ENCODE measurements around the gene SMIM32.
A peak's percentile ranks its signal among the peaks of the same experiment; 100 is the strongest.

Gene SMIM32

DNA sequence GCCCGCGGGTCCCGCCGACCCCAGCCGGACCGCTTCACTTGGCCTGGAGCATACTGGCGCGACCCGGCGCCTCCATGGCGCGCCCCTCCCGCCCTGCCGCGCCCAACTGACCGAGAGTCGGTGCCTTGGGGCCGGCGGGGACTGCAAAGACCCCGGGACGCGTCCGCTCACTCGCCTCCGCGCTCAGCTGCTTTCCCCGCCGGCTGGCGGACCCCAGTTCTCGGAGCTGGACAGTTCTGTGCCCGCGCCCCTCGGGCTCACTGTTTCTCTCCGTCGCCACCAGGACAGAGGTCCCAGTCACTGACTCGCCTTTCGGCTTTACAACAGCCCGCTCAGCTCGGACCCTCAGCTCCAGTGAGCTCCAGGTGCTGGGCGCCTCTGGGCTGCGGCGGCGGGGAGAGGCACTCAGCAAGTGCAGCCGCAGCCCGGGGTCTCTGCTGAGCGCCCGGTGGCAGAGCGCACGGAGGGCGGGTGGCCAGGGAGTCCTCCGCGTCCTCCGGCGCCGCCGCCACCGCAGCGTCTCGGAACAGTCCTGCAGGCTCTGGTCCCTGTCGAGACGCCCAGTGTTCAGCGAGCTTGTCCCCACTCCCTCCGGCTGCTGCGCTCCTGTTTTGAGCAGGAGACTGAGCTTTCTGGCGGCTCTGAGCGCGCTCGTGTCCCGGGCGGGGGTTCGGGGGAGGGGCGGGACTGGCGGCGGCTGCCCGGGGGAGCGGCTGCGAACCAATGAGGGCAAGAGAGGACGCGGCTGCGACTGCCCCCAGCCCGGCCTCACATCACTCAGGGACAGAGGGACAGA is at the start of gene SMIM32:
Gene SMIM32, minus strand, starts transcription at position 637 of the 796 bp plus-strand sequence. CDS start 638 bp downstream, outside the sequence.
- DNase-seq (ENCODE audit: low read depth): no peak

DNA sequence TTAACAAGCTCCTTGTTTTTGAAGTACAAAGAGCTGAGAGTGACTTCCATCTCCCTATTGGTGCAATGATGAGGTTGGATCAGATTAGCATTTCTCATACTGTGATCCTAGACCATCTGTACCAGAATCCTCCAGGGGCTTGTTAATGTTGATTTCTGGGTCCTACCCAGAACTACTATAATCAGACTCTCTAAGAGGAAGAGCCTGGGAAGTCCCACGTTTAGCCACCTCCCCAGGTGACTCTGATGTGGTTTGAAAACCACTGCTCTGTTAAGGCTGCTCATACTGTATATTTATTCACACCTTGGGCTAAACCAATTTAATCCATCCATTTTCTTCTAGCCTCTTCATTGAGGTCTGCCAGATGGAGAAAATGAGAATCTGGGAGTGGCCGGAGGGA is 49.6 kb upstream of the SMIM32 start:
- no peak for DNase-seq (ENCODE audit: low read depth)

DNA sequence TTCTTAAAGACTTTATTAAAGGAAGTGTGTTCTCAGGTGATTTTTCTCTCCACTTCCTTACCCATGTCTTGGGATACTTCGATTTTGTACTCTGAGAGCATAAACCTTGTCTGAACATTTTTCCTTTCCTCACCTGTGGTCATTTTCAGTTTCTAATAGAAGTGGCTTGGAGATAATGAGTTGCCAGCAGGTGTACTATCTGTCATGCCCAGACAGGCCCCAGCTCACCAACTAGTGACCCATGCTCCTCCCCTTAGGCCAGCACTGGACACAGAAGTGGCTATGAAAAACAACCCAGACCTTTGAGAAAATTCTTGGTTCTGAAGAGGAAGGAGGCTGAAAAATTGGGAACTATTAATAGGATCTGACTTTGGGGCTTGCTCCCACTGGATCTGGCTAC is 49.2 kb upstream of the SMIM32 start:
- no peak for DNase-seq (ENCODE audit: low read depth)

DNA sequence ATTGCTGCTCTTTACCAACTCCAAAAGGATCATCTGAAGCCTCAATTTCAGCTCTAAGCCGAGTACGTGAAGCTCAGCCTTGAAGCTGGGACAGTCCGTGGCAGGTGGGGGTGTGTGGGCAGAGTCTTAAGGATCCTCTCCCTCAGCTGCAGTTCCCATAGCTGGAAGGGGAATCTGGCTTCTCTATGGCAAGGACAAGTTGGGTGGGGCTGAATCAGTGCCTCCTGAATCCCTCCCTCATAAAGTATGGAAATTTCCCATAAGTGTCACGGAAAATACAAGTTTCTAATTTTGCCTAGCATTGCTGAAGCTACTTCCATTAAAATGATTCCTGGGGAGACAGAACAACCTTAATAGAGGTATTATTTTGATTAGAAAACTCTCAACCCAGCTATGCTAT is 47.9 kb upstream of the SMIM32 start:
- DNase-seq (ENCODE audit: low read depth): no peak

DNA sequence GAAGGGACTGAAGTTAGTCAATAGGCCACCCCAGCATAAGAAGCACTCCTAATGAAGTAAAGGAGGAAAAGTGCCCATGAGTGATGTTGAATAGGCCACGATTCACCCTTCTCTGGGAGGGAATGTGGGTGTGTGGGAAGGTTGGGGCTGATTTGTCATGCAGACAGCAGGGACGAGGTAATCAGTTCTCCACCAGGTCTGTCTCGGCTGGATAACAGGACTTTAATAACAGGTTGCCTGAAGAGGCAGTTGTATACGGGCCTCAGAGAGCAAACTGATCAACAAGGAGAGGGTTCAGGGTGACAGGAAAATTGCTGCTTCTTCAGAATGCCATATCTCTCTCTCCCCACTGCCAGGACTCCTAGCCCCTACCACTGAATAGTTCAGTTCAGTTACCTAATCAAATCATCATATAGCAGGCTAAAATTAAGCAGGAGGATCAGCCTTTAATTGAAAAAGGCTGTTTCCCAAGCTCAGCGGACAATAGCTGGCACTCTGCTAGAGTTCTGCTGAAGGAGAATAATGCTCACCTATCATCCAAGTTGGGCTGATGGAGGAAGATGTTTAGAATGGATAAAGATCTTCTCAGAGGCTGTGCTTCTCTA is 43.6 kb upstream of the SMIM32 start:
- DNase-seq (ENCODE audit: low read depth): no peak

DNA sequence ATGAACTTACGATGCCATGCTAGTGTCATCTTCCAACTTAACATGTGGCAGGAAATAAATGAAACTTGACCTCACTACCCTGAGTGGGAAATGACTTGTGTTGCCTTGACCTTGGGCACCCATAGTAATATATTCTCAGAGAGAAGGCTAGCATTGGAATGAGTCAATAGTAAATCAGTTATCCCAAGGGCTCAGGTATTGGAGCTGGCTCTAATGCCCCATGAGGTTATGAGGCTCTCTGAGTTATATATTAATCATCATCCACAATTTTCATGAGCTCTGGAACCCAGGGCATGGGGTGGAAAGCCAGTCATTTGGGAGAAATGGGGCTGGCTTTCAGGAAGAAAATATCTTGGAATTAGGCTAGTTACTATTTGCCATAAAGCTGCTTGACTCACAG is 42.4 kb upstream of the SMIM32 start:
- no peak for DNase-seq (ENCODE audit: low read depth)

DNA sequence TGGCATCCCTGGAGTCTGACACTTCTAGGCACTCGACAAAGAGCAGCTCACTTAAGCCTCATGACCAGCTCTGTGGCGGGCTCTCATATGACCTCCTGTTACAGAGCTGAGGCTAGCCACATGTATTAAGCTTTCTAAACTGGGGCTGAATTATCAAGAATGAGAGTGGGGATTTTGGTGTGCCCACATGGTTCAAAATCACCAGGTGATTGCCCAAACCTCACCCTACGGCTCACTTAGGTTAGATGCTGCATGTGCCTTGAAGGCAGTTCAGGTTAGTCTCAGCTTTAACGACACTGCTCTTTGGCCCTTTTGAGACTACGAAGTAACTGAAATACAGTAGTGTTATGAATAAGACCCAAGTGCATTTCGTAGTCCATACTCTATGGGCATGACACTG is 39.4 kb upstream of the SMIM32 start:
- no peak for DNase-seq (ENCODE audit: low read depth)

DNA sequence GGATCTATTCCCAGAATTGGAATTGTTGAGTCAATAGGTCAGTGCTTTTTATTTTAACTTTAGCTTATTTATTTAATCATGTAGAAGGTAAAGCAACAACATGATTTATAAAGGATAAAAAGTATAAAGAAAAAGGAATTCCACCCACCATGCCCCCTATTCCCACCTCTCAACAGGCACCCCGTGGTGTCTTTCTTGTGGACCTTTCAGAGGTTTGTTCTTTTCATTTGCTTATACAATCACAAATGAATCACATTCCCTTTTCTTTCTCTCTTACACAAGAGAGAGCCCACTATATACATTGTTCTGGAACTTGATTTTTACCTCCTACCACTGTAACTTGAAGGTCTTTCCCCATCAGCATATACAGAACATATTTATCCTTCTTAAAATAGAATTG is 37.2 kb upstream of the SMIM32 start:
- DNase-seq (ENCODE audit: low read depth): no peak

DNA sequence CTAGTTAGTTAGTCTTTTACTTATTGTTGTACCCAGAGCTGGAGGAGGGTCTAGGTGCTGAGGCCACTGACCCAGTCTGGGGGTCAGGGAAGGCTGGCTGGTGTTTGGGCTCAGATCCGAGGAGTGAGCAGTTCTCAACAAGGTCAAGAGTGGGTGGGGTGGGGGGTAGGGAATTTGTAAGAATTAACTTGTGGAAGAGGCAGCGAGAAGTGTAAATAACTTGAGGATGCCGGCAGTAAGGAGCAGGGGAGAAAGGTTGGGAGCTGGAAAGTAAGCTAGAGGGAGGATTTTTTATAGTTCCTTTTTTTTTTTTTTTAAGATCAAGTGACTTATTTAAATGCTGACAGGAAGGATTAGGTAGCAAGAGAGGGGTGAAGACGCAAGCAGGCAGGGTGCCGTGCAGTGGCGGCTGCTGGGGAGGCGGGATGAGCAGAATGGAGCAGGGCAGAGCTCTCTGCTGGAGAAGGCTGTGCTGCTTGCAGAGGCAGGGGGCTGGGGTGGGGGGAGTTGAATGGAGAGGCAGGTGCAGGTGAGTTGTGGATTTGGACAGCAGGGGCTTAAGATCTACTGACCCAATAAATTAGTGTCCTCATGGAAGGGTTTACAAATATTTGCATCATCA is 35.3 kb upstream of the SMIM32 start:
- DNase-seq (ENCODE audit: low read depth): no peak

DNA sequence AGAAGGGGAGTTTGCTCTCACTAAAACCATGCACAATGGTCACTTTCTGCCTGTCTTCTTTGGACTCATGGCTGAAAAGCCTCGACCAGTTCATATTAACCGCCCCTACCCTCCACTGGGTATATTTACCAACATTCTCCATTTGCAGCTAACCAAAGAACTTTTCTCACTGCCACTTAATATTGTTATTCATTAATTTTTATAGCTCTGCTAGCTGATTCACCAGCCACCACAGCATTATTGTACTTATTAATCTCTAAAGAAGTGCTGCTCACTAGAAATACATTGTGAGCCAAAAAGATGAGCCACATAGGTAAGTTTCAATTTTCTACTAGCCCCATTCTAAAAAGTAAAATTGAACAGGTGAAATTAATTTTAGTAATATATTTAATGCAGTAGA is 33.4 kb upstream of the SMIM32 start:
- no peak for DNase-seq (ENCODE audit: low read depth)

DNA sequence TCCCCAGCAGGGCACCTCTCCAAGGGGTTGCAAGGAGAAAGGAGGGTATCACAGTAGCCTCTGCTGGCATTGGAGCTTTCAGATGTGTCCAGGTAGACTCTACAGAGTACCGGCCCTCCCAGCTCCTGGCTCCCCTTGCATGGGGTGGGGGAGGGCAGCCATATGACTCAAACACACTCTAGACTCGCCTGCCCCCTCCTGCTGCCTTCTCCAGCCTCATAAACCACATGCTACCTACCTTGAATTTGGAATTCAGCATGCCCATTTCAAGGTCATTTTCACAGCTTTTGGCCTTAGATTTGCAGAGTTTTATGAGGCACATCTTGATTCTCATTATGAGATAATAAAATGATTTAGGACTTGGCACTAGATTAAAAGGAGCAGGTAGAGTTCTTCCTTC is 32.8 kb upstream of the SMIM32 start:
- no peak for DNase-seq (ENCODE audit: low read depth)

DNA sequence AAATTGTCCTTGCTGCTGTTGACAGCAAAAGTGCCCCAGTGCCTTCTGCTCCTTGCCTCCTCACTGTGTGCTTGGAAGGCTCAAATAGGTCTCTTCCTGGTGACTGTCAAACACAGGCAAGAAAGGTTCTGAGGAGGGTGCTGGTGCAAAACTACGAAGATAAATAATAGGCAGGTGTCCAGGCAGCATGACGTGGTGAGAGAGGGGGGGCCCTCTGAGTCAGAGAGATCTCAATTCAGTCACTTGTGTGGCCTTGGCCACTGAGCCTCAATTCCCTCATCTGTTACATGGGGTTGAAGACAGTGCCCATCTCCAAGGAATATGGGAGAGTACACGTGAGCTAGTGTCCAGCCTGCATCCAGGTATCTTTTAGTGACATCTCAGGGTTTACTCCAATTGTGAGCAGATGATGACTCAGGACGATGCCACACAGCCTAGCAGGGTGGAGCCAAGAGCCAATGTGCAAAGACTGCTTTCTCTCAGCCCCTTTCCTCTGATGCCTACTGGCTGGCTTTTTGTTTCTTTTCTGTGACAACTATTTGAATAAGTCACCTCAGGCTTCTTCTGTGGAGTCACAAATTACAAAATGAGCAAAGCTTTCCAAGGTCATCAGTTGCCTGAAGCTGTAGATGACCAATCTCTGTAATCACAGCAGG is 29.7 kb upstream of the SMIM32 start:
- DNase-seq (ENCODE audit: low read depth): no peak

DNA sequence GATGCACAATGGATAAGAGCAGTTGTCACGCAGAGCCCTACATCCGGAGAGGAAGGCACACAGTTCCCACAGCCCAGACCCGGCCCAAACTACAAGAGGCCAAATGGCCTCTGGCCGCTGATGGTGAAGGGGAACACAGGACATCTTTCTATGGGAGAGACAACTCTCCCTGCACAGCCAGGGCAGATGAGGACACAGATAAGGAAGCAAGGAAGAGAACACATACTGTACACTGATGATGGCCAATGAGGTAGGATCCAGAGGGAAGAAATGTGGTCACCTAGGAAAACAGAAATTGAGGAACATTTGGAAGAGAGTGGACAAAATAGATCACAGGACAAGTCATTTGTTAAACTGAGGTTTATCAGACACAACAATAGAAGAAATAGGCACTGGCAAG is 28.4 kb upstream of the SMIM32 start:
- no peak for DNase-seq (ENCODE audit: low read depth)

DNA sequence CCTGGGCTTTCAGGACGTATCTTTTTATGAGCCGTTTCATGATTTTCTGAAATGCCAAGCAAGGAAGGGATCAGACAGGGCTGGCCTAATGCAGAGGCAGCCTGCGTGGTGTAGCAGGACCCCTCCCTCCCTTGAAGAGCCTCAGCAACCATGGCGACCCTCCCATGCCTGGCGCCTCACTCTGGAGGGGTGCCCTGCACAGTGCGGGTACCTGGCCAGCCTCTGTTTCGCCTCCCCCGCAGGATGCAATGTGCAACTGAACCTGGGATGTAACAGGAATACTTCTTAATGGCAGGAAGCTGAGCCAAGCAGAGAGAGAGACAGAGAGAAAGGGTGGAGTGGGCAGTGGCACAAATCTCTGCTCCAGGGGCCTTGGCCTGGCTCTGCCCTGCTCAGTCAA is 23.3 kb upstream of the SMIM32 start:
- no peak for DNase-seq (ENCODE audit: low read depth)

DNA sequence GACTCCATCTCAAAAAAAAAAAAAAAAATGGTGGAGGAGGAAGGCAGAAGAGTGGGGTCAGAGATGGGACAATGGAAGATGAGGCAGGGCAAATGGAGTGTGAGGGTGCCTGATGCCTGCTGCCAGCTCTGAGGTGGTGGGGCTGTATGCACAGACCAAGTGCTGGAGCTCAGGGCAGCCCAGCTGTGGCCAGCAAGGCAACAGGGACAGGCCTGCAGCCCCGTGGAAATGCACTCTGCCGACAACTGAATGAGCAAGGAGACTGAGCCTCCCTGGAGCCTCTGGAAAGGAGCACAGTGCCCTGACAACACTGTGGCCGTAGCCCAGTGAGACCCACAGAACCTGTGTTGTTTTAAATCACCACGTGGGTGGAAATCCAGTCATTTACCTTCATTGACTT is 22.9 kb upstream of the SMIM32 start:
- no peak for DNase-seq (ENCODE audit: low read depth)

DNA sequence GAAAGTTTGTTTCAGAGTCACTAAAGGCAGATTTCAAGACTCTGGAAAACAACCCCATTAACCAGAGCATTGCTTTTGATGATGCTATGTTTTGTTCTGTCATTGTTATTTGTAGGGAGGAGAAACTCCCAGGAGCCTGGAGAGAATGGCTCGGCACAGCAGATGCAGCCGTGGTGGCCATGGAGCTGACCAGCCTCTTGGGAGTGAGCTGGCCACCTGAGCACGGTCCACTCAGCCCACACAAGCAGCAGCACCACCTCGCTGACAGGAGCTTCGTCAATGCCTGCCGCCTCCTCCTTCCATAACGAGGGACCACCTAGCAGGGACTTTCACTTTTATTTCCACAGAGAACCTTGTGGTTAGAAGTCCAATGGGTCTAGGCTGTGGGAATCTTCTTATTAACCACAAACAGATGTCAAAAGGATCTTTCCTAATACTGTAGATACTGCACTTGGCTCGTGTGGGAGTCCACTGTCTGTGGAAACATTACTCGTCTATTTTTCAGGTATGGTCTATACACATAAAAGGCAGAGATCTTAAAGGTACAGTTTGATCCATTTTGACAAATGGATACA is 21.0 kb upstream of the SMIM32 start:
- DNase-seq (ENCODE audit: low read depth): no peak

DNA sequence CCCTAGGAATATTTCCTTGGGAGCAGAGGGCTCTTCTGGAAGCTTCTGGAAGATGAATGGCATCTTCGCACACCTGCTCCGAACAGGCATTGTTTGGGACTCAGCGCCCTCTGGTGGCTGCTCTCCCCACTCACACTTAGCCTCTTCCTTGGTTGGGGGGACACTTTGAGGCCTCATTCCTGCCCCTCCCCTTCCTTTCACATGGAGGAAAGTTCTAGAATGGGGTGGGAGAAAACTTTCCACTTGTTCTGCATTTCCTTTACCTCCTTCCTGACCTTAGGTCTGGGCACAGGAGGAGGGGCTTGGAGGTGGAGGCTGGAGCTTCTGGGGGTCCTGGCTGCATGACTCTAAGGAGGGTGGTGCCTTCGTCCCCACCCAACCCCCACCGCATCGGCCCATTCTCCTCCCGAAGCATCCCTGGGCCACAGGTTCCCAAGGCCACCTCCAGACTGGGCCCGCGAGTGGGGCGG is 19.3 kb upstream of the SMIM32 start:
- DNase-seq (ENCODE audit: low read depth): peak; percentile 3

DNA sequence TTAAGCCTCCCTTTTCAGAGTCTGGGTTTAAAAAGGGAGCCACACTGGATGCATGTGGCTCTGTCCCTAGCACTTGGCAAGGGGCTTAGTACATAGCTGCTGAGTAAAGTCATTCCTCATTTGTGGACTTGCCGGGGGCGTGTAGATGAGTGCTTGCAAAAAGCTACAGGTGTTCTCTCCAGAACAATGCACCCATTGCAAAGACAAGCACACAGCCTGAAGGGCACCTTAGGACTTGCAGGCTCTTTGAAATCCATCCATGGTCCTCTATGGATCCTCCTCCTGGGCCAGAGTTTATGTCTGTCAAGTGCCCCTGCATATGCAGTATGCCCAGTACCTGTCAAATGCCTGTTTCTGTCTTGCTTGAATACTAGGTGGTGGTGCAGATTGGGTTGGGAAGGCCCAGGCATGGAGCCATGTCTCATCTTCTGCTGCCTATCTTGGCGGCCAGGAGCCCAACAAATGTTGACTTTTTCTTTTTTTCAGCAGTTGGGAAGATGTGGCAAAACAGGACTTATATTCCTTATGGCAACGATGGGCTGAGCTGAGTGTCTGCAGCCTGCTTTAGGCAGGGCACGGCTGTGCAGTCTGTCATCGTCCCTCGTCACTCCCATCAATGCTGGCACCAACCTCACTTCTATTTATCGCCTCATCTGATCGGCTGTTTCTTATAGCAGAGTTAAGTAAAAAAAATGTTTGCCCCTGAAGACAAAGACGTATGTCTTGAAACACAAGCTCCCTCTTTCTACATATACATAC is 18.5 kb upstream of the SMIM32 start:
- DNase-seq (ENCODE audit: low read depth): no peak

DNA sequence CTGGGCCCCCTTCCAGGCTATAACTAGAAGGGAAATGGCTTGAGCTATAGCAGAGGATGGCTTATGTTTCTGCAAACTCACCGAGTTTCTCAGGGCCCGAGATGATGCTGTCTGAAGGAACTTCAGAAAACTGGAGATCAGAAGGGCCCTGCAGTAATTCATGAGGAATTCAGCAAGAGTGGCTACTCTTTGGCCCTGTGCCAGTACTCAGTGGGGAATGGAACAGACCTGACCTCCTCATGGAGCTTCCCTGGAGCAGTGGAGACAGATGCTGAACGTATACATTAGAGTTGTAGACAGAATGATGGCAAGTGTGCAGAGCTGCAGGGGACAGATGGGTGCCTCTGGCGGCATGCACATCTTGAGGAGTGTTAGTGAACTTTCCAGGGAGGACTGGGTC is 17.3 kb upstream of the SMIM32 start:
- DNase-seq (ENCODE audit: low read depth): no peak

DNA sequence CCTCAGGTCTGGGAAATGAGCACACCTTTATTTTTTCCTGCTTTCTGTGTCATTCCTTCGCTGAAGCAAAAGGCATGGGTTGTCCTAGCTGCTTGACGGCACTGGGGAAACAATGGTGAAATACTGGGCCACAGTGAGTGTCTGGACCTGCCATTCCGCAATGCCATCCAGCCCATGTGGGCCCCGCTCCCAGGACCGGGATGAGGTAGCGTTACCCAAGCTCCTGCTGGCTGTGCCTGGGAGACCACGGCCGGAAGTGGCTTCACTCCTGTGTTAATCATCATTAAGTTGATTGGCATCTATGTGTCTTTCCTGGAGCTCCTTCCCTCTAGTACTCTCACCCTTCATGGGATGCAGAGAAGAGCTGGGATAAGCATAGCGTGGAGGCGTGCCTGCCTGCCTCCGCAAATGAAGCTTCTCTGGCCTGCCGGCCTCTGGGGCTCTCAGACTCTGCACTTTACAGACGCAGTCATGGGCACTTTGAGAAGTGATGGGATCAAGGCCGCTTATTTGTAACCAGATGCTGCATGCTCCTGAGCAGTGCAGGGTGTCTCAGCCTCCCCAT is 16.5 kb upstream of the SMIM32 start:
- DNase-seq (ENCODE audit: low read depth): no peak

DNA sequence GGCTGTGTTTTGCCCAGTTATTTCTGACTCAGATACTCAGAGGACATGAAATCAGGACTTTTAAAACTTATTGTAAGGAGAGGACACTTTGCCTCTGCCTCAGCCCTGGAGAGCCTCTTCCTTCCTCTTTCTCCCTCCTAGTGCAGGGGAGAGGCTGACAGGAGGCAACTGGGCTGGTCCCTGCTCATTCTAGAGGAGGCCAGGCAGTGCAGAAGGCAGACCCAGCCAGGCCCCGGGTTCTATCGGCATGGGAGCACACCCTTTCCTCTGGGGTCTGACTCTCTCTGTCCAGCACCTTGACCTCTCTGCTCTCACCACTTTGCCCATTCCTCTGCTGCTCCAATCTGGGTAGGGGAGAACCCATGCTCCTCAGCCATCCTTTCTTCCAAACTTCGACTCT is 16.0 kb upstream of the SMIM32 start:
- no peak for DNase-seq (ENCODE audit: low read depth)

Data from CMK (cell line).